CD14-positive monocyte (primary cell): ENCODE measurements around the gene SLC35C1. TPM values are rescaled to one million over a fixed set of nuclear protein-coding genes. Genes with fewer than 3 reads are reported as not detected.

Source experiments
- DNase-seq, 3 donors: peaks; one replicate each; pipeline ENCODE4 v3.0.0-alpha.2; 2011 to 2022
- H2AFZ ChIP-seq: 2 replicates; pipeline ENCODE4 v1.6.0; 2012; ENCODE audit warnings: mild to moderate bottlenecking, low read depth, low read length, inconsistent platforms; ENCODE audit not compliant: insufficient read depth, poor library complexity, severe bottlenecking
- H3K27ac ChIP-seq, 2 donors: 1 replicate in 1 of 2; 2 replicates in 1 of 2; pipeline ENCODE4 v1.5.1; 2012 to 2013; ENCODE audit warnings: low read length in 2 of 2, control low read depth in 1 of 2, inconsistent platforms in 1 of 2, low read depth in 1 of 2, mild to moderate bottlenecking in 1 of 2
- H3K27me3 ChIP-seq, 2 donors: one replicate each; pipeline versions ENCODE4 v1.6.0 to v1.6.1; 2011 to 2013; ENCODE audit warnings: low read length in 2 of 2; ENCODE audit not compliant: control insufficient read depth in 2 of 2, insufficient read depth in 2 of 2
- H3K36me3 ChIP-seq, 2 donors: replicated peaks in 1 of 2; 1 replicate in 1 of 2; 2 replicates in 1 of 2; pipeline versions ENCODE4 v1.5.1 to v1.6.1; 2012 to 2013; ENCODE audit warnings: low read length in 2 of 2, control low read depth in 1 of 2, inconsistent platforms in 1 of 2, mild to moderate bottlenecking in 1 of 2; ENCODE audit not compliant: insufficient read depth in 2 of 2, control insufficient read depth in 1 of 2
- H3K4me1 ChIP-seq, 2 donors: 1 replicate in 1 of 2; 2 replicates in 1 of 2; pipeline versions ENCODE4 v1.5.1 to v1.6.1; 2012 to 2013; ENCODE audit warnings: low read length in 2 of 2, control low read depth in 1 of 2, inconsistent platforms in 1 of 2, mild to moderate bottlenecking in 1 of 2, moderate library complexity in 1 of 2; ENCODE audit not compliant: insufficient read depth in 2 of 2, control insufficient read depth in 1 of 2
- H3K4me2 ChIP-seq: replicated peaks from 2 replicates; pipeline ENCODE3; 2012; ENCODE audit warnings: low read length, moderate library complexity, mild to moderate bottlenecking; ENCODE audit not compliant: poor library complexity, severe bottlenecking; ENCODE audit errors: extremely low read depth
- H3K4me3 ChIP-seq, 3 experiments: fragments of 200-600 bp in 1 of 3; sonication (generic) in 1 of 3; replicated peaks in 1 of 3; 1 replicate in 2 of 3; 2 replicates in 1 of 3; pipeline ENCODE4 v1.5.1; 2011 to 2013; ENCODE audit warnings: low read length in 3 of 3, mild to moderate bottlenecking in 3 of 3, control low read depth in 2 of 3, low read depth in 2 of 3, inconsistent platforms in 1 of 3, moderate library complexity in 1 of 3
- H3K79me2 ChIP-seq: 2 replicates; pipeline ENCODE4 v1.6.0; 2012; ENCODE audit warnings: mild to moderate bottlenecking, control low read depth, inconsistent platforms, low read length, moderate library complexity; ENCODE audit not compliant: insufficient read depth
- H3K9ac ChIP-seq: 2 replicates; pipeline ENCODE4 v1.6.0; 2017; ENCODE audit warnings: low read length, mild to moderate bottlenecking; ENCODE audit not compliant: insufficient read depth, poor library complexity, severe bottlenecking
- H3K9me3 ChIP-seq, 2 donors: replicated peaks in 1 of 2; 1 replicate in 1 of 2; 2 replicates in 1 of 2; pipeline versions ENCODE4 v1.5.1 to v1.6.1; 2012 to 2013; ENCODE audit warnings: low read length in 2 of 2, control low read depth in 1 of 2; ENCODE audit not compliant: control insufficient read depth in 1 of 2, insufficient read depth in 1 of 2
- H4K20me1 ChIP-seq: 2 replicates; pipeline ENCODE4 v1.6.0; 2012; ENCODE audit warnings: mild to moderate bottlenecking, low read length, control low read depth, moderate library complexity; ENCODE audit not compliant: insufficient read depth
- H3K27ac Mint-ChIP-seq, 7 donors: one replicate each; pipeline ENCODE4 v1.8.0; 2020; ENCODE audit warnings: mild to moderate bottlenecking in 7 of 7, mixed read lengths in 7 of 7, moderate library complexity in 6 of 7, inconsistent platforms in 2 of 7
- H3K27me3 Mint-ChIP-seq, 3 donors: one replicate each; pipeline ENCODE4 v1.8.0; 2021 to 2022; ENCODE audit warnings: low read depth in 3 of 3, mild to moderate bottlenecking in 3 of 3, mixed read lengths in 3 of 3, moderate library complexity in 3 of 3, inconsistent platforms in 1 of 3
- H3K36me3 Mint-ChIP-seq, 2 donors: one replicate each; pipeline ENCODE4 v1.8.0; 2020; ENCODE audit warnings: mixed read lengths in 2 of 2, inconsistent platforms in 1 of 2, mild to moderate bottlenecking in 1 of 2
- H3K4me1 Mint-ChIP-seq: one replicate; pipeline ENCODE4 v1.8.0; 2020; ENCODE audit warnings: mild to moderate bottlenecking, mixed read lengths
- H3K4me3 Mint-ChIP-seq, 2 donors: one replicate each; pipeline ENCODE4 v1.8.0; 2020; ENCODE audit warnings: mild to moderate bottlenecking in 2 of 2, mixed read lengths in 2 of 2, moderate library complexity in 1 of 2
- H3K9me3 Mint-ChIP-seq, 7 donors: one replicate each; pipeline ENCODE4 v1.8.0; 2020 to 2022; ENCODE audit warnings: mixed read lengths in 7 of 7, mild to moderate bottlenecking in 6 of 7, moderate library complexity in 6 of 7, inconsistent platforms in 2 of 7
- WGBS: methylation state at CpG from one replicate; pipeline ENCODE4 v1.1.5; 2013; ENCODE audit warnings: missing lambda C conversion rate; ENCODE audit not compliant: insufficient coverage; 5-methylcytosine and 5-hydroxymethylcytosine counted together
- intact Hi-C, 2 donors: fragments of 100-400 bp; cut with micrococcal nuclease; formaldehyde crosslinking; loops; one replicate each; pipeline versions ENCODE4 v1.15.0 to v1.15.1; 2023
- polyA plus RNA-seq, 3 donors: library from polyadenylated mRNA; depleted of rRNA in 1 of 3; unstranded in 2 of 3; stranded (reverse) in 1 of 3; fragments of 300-500 nt in 2 of 3; fragments of >200 nt in 1 of 3; fragmentation: Illumina TruSeq in 2 of 3; gene quantifications; 1 replicate in 2 of 3; 2 replicates in 1 of 3; pipeline ENCODE4 v1.2.3, GENCODE V29; 2012 to 2021
- TF ChIP-seq, protein P1 (sequence below): fragments of 200-600 bp; IDR thresholded peaks from one replicate; pipeline ENCODE4 v1.8.0; 2022; ENCODE audit warnings: antibody characterized with exemption, mild to moderate bottlenecking

SLC35C1 gene
- polyA plus RNA-seq, 3 donors = 5.0 to 14.0 (median 12.8) TPM

GRCh38 chr11:45756384-45757010 is 48.5 kb upstream of the SLC35C1 start:
- H2AFZ ChIP-seq = no peak overlapping the region
- Mint-ChIP-seq H3K27me3 (peaks cover 2 to 12% (median 9%) of the 10 kb centered on the region in 3 donors), H3K27ac (no peak overlapping the region), H3K36me3 (no peaks in the 10 kb centered on the region), H3K9me3 (peaks cover 0 to 3% (median 0%) of the 10 kb centered on the region in 7 donors), H3K4me1 (peaks cover 5% of the 10 kb centered on the region), H3K4me3 (no peak overlapping the region)
- no peak for DNase-seq
- H3K4me1 ChIP-seq = no peaks in the 10 kb centered on the region
- TF ChIP-seq, protein P1, sequence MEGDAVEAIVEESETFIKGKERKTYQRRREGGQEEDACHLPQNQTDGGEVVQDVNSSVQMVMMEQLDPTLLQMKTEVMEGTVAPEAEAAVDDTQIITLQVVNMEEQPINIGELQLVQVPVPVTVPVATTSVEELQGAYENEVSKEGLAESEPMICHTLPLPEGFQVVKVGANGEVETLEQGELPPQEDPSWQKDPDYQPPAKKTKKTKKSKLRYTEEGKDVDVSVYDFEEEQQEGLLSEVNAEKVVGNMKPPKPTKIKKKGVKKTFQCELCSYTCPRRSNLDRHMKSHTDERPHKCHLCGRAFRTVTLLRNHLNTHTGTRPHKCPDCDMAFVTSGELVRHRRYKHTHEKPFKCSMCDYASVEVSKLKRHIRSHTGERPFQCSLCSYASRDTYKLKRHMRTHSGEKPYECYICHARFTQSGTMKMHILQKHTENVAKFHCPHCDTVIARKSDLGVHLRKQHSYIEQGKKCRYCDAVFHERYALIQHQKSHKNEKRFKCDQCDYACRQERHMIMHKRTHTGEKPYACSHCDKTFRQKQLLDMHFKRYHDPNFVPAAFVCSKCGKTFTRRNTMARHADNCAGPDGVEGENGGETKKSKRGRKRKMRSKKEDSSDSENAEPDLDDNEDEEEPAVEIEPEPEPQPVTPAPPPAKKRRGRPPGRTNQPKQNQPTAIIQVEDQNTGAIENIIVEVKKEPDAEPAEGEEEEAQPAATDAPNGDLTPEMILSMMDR = no peak
- H4K20me1 ChIP-seq = no peaks in the 10 kb centered on the region
- intact Hi-C loops = no loop called here
- H3K36me3 ChIP-seq = no peaks in the 10 kb centered on the region
- H3K79me2 ChIP-seq = no peaks in the 10 kb centered on the region
- no peaks in the 10 kb centered on the region for H3K9me3 ChIP-seq
- no peak overlapping the region for H3K4me3 ChIP-seq
- no peak overlapping the region for H3K9ac ChIP-seq
- H3K27me3 ChIP-seq = no peaks in the 10 kb centered on the region
- H3K4me2 ChIP-seq = no peak overlapping the region
- 78% methylated on average over 11 of the region's 13 CpGs for WGBS
- H3K27ac ChIP-seq = no peak overlapping the region

DNA sequence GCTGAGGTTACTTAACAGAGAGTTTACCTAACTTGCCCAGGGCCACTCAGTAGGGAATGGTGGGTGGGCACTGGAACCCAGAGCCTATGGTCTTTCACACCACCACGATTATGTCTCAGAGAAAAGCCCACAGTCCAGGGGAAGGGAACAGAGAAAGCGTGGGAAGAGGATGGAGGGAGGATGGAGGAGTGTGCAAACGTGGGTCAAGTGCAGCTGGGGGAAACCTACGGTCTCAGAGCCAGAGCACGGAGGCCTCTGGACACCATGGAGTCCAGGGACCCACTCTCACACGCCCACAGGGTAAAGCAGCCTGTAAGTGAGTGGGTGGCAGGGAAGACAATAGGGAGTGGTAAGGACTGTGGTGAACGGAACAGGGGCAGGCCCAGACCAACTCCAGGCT is 47.3 kb upstream of the SLC35C1 start:
- Mint-ChIP-seq H3K36me3 (no peaks in the 10 kb centered on the region), H3K9me3 (peaks cover 0 to 3% (median 0%) of the 10 kb centered on the region in 7 donors), H3K4me3 (no peak overlapping the region), H3K27me3 (peaks cover 2 to 12% (median 6%) of the 10 kb centered on the region in 3 donors), H3K4me1 (peaks cover 5% of the 10 kb centered on the region), H3K27ac (no peak overlapping the region)
- Histone ChIP-seq H3K36me3 (no peaks in the 10 kb centered on the region), H4K20me1 (no peaks in the 10 kb centered on the region), H3K9ac (no peak overlapping the region), H3K4me3 (no peak overlapping the region), H3K79me2 (no peaks in the 10 kb centered on the region), H3K27me3 (no peaks in the 10 kb centered on the region), H3K27ac (no peak overlapping the region), H3K4me1 (no peaks in the 10 kb centered on the region), H2AFZ (no peak overlapping the region), H3K9me3 (no peaks in the 10 kb centered on the region), H3K4me2 (no peak overlapping the region)
- intact Hi-C loops = no loop called here
- no peak for DNase-seq
- 93% methylated on average over 4 of the region's 7 CpGs for WGBS
- TF ChIP-seq, protein P1 = no peak
